Endothelial cell of umbilical vein (primary cell): ENCODE data around the gene OR51G1. TPM values are rescaled to one million over a fixed set of nuclear protein-coding genes. Genes with fewer than 3 reads are reported as not detected.

Source experiments
- BruUV-seq: library from RNA; stranded (reverse); fragments of 400-500 nt; replicated peaks from 2 replicates; lab custom pipeline; 2021; lab: Mats Ljungman, UMichigan
- CTCF ChIA-PET: fragments of 300-600, 350-600 bp; sonication (Branson Sonifier 250); formaldehyde crosslinking; loops from one replicate; lab custom pipeline; 2021; ENCODE audit warnings: antibody characterized with exemption, inconsistent platforms; lab: Charles Lee
- POLR2A ChIA-PET: fragments of 300-600, 350-600 bp; sonication (Branson Sonifier 250); formaldehyde crosslinking; loops from one replicate; lab custom pipeline; 2021; ENCODE audit warnings: antibody characterized with exemption, inconsistent platforms; lab: Charles Lee
- DNase-seq: peaks from one replicate; pipeline ENCODE4 v3.0.0-alpha.2; 2011; ENCODE audit warnings: low read depth, low spot score
- FAIRE-seq: peaks from 2 replicates; lab custom pipeline; 2011; peaks lifted over from hg19 to GRCh38; lab: Jason Lieb, UNC
- H2AFZ ChIP-seq: 2 replicates; pipeline ENCODE4 v1.6.0; 2012; ENCODE audit warnings: low read depth, low read length, control low read depth, inconsistent platforms
- H3K27ac ChIP-seq: 2 replicates; pipeline ENCODE4 v1.5.1; 2011; ENCODE audit warnings: low read depth, mild to moderate bottlenecking, control low read depth, low read length, moderate library complexity; ENCODE audit not compliant: insufficient read depth
- H3K27me3 ChIP-seq, 2 experiments: 2 replicates each; pipeline versions ENCODE4 v1.6.0 to v1.6.1; 2011; ENCODE audit warnings: low read length in 2 of 2, mixed read lengths in 1 of 2; ENCODE audit not compliant: control insufficient read depth in 2 of 2, insufficient read depth in 2 of 2
- H3K36me3 ChIP-seq, 2 experiments: 2 replicates in 1 of 2; 3 replicates in 1 of 2; pipeline ENCODE4 v1.5.1; 2011; ENCODE audit warnings: low read length in 2 of 2, mild to moderate bottlenecking in 1 of 2, moderate library complexity in 1 of 2; ENCODE audit not compliant: control insufficient read depth in 2 of 2, insufficient read depth in 2 of 2; ENCODE audit errors: extremely low read depth in 1 of 2
- H3K4me1 ChIP-seq: 3 replicates; pipeline ENCODE4 v1.5.1; 2011; ENCODE audit warnings: mild to moderate bottlenecking, low read length; ENCODE audit not compliant: control insufficient read depth, insufficient read depth; ENCODE audit errors: extremely low read depth
- H3K4me2 ChIP-seq: 2 replicates; pipeline ENCODE4 v1.6.1; 2011; ENCODE audit warnings: low read length, control low read depth, mixed read lengths; ENCODE audit not compliant: insufficient read depth
- H3K4me3 ChIP-seq, 3 experiments: fragments of 200-600 bp in 1 of 3; sonication (generic), shearing (Covaris generic) in 1 of 3; replicated peaks in 1 of 3; 2 replicates each; pipeline ENCODE4 v1.5.1; 2011 to 2016; ENCODE audit warnings: control low read depth in 3 of 3, low read length in 3 of 3, mild to moderate bottlenecking in 2 of 3, inconsistent platforms in 1 of 3, low read depth in 1 of 3, moderate library complexity in 1 of 3; ENCODE audit not compliant: insufficient read depth in 1 of 3
- H3K79me2 ChIP-seq: 2 replicates; pipeline ENCODE4 v1.6.0; 2012; ENCODE audit warnings: low read length, inconsistent platforms; ENCODE audit not compliant: control insufficient read depth, insufficient read depth
- H3K9ac ChIP-seq: replicated peaks from 2 replicates; pipeline ENCODE3; 2011; ENCODE audit warnings: low read length, control low read depth; ENCODE audit not compliant: insufficient read depth; ENCODE audit errors: extremely low read depth
- H3K9me1 ChIP-seq: replicated peaks from 3 replicates; pipeline ENCODE4 v1.6.0; 2011; ENCODE audit warnings: mild to moderate bottlenecking, low read length; ENCODE audit not compliant: control insufficient read depth, insufficient read depth; ENCODE audit errors: extremely low read depth
- H3K9me3 ChIP-seq: replicated peaks from 2 replicates; pipeline ENCODE4 v1.5.1; 2012; ENCODE audit warnings: low read length, inconsistent platforms; ENCODE audit not compliant: control insufficient read depth, insufficient read depth
- H4K20me1 ChIP-seq: replicated peaks from 2 replicates; pipeline ENCODE3; 2011; ENCODE audit warnings: mild to moderate bottlenecking, low read length; ENCODE audit not compliant: control insufficient read depth, insufficient read depth; ENCODE audit errors: extremely low read depth
- CTCF ChIP-seq, 2 donors: IDR thresholded peaks; 1 replicate in 1 of 2; 2 replicates in 1 of 2; pipeline ENCODE4 v1.5.1; 2011; ENCODE audit warnings: low read length in 2 of 2, mild to moderate bottlenecking in 2 of 2, moderate library complexity in 2 of 2, control low read depth in 1 of 2, inconsistent platforms in 1 of 2, low read depth in 1 of 2; ENCODE audit not compliant: insufficient read depth in 1 of 2; ENCODE audit errors: extremely low read depth in 1 of 2
- EZH2 ChIP-seq: IDR thresholded peaks from 2 replicates; pipeline ENCODE4 v1.6.1; 2012; ENCODE audit warnings: borderline replicate concordance, low read depth, mild to moderate bottlenecking, moderate library complexity, low read length, inconsistent platforms; ENCODE audit not compliant: severe bottlenecking
- FOS ChIP-seq: IDR thresholded peaks from 2 replicates; pipeline ENCODE4 v1.6.1; 2011; ENCODE audit warnings: mild to moderate bottlenecking, low read length, moderate library complexity, borderline replicate concordance; ENCODE audit not compliant: insufficient read depth
- GATA2 ChIP-seq: IDR thresholded peaks from 2 replicates; pipeline ENCODE4 v1.7.0; 2011; ENCODE audit warnings: low read depth, mild to moderate bottlenecking, moderate library complexity, mixed read lengths, low read length; ENCODE audit not compliant: insufficient read length, insufficient read depth
- JUN ChIP-seq: IDR thresholded peaks from 2 replicates; pipeline ENCODE4 v1.6.1; 2011; ENCODE audit warnings: borderline replicate concordance, low read depth; ENCODE audit not compliant: insufficient read length, insufficient read depth
- MAX ChIP-seq: IDR thresholded peaks from 2 replicates; pipeline ENCODE4 v1.6.1; 2011; ENCODE audit not compliant: insufficient read depth, insufficient read length
- MYC ChIP-seq: IDR thresholded peaks from one replicate; pipeline ENCODE4 v1.6.1; 2011; ENCODE audit warnings: mild to moderate bottlenecking, low read depth, low read length
- POLR2A ChIP-seq: IDR thresholded peaks from 2 replicates; pipeline ENCODE4 v1.6.1; 2012; ENCODE audit warnings: low read depth, mild to moderate bottlenecking, control low read depth, low read length
- POLR2AphosphoS5 ChIP-seq: IDR thresholded peaks from 2 replicates; pipeline ENCODE4 v1.6.1; 2012; ENCODE audit warnings: low read depth, mild to moderate bottlenecking, control low read depth, low read length, moderate library complexity; ENCODE audit not compliant: insufficient read depth
- dilution Hi-C: fragments of 300-500 bp; cut with MboI; formaldehyde crosslinking; loops from one replicate; pipeline ENCODE4 v1.15.0; 2019; ENCODE audit warnings: low sequenced_read_pairs; ENCODE audit not compliant: extremely low pct_ligation_motif_present
- intact Hi-C: fragments of 100-400 bp; cut with micrococcal nuclease; formaldehyde crosslinking; loops from one replicate; pipeline ENCODE4 v1.10.0; 2022
- polyA plus RNA-seq, 4 experiments: library from polyadenylated mRNA; depleted of rRNA in 3 of 4; stranded (reverse) in 3 of 4; unstranded in 1 of 4; fragments of >200 nt; gene quantifications; 2 replicates each; pipeline versions ENCODE4 v1.2.1 to v1.2.3, GENCODE V29; 2011 to 2012; ENCODE audit warnings: missing spikeins in 1 of 4
- total RNA-seq: library from RNA; stranded (reverse); gene quantifications from 2 replicates; pipeline ENCODE4 v1.2.3, GENCODE V29; 2021

The OR51G1 gene
- total and polyA plus RNA-seq, 2 donors (not counting 3 experiments of a cell fraction or from before 2014, with no cell fraction given): not detected

GRCh38 chr11:4890279-4890678 lies 33.9 kb downstream of the OR51G1 start:
- Histone ChIP-seq H3K27ac (no peak overlapping the region), H3K4me1 (no peaks in the 10 kb centered on the region), H3K36me3 (no peaks in the 10 kb centered on the region), H3K4me2 (no peak overlapping the region), H3K27me3 (no peaks in the 10 kb centered on the region), H3K79me2 (no peaks in the 10 kb centered on the region), H3K9ac (no peak overlapping the region), H4K20me1 (no peaks in the 10 kb centered on the region), H3K9me1 (no peaks in the 10 kb centered on the region), H2AFZ (no peak overlapping the region), H3K9me3 (no peaks in the 10 kb centered on the region), H3K4me3 (no peak overlapping the region)
- FAIRE-seq (no peak), DNase-seq (no peak)
- dilution Hi-C loops: no loop called here
- POLR2A ChIA-PET: no interaction called here
- CTCF ChIA-PET: no interaction called here
- TF ChIP-seq MYC (no peak), POLR2AphosphoS5 (no peak), JUN (no peak), GATA2 (no peak), MAX (no peak), POLR2A (no peak), EZH2 (no peak), FOS (no peak), CTCF (IDR thresholded peaks at IDR 0.05; ENCODE audit: extremely low read depth in 1 of 2, insufficient read depth in 1 of 2, low read depth in 1 of 2, low read length in 2 of 2) (no peak)
- intact Hi-C loops: no loop called here
- no TSS peak for BruUV-seq
